Endothelial cell of umbilical vein (primary cell): ENCODE results near the gene UNC119B. TPM values are rescaled to one million over a fixed set of nuclear protein-coding genes. Genes with fewer than 3 reads are reported as not detected.

Experiments
- BruUV-seq: library from RNA; stranded (reverse); fragments of 400-500 nt; replicated peaks from 2 replicates; lab custom pipeline; 2021; lab: Mats Ljungman, UMichigan
- CTCF ChIA-PET: fragments of 300-600, 350-600 bp; sonication (Branson Sonifier 250); formaldehyde crosslinking; loops from one replicate; lab custom pipeline; 2021; ENCODE audit warnings: antibody characterized with exemption, inconsistent platforms; lab: Charles Lee
- POLR2A ChIA-PET: fragments of 300-600, 350-600 bp; sonication (Branson Sonifier 250); formaldehyde crosslinking; loops from one replicate; lab custom pipeline; 2021; ENCODE audit warnings: antibody characterized with exemption, inconsistent platforms; lab: Charles Lee
- DNase-seq: peaks from one replicate; pipeline ENCODE4 v3.0.0-alpha.2; 2011; ENCODE audit warnings: low read depth, low spot score
- FAIRE-seq: peaks from 2 replicates; lab custom pipeline; 2011; peaks lifted over from hg19 to GRCh38; lab: Jason Lieb, UNC
- H2AFZ ChIP-seq: 2 replicates; pipeline ENCODE4 v1.6.0; 2012; ENCODE audit warnings: low read depth, low read length, control low read depth, inconsistent platforms
- H3K27ac ChIP-seq: 2 replicates; pipeline ENCODE4 v1.5.1; 2011; ENCODE audit warnings: low read depth, mild to moderate bottlenecking, control low read depth, low read length, moderate library complexity; ENCODE audit not compliant: insufficient read depth
- H3K27me3 ChIP-seq, 2 experiments: 2 replicates each; pipeline versions ENCODE4 v1.6.0 to v1.6.1; 2011; ENCODE audit warnings: low read length in 2 of 2, mixed read lengths in 1 of 2; ENCODE audit not compliant: control insufficient read depth in 2 of 2, insufficient read depth in 2 of 2
- H3K36me3 ChIP-seq, 2 experiments: 2 replicates in 1 of 2; 3 replicates in 1 of 2; pipeline ENCODE4 v1.5.1; 2011; ENCODE audit warnings: low read length in 2 of 2, mild to moderate bottlenecking in 1 of 2, moderate library complexity in 1 of 2; ENCODE audit not compliant: control insufficient read depth in 2 of 2, insufficient read depth in 2 of 2; ENCODE audit errors: extremely low read depth in 1 of 2
- H3K4me1 ChIP-seq: 3 replicates; pipeline ENCODE4 v1.5.1; 2011; ENCODE audit warnings: mild to moderate bottlenecking, low read length; ENCODE audit not compliant: control insufficient read depth, insufficient read depth; ENCODE audit errors: extremely low read depth
- H3K4me2 ChIP-seq: 2 replicates; pipeline ENCODE4 v1.6.1; 2011; ENCODE audit warnings: low read length, control low read depth, mixed read lengths; ENCODE audit not compliant: insufficient read depth
- H3K4me3 ChIP-seq, 3 experiments: fragments of 200-600 bp in 1 of 3; sonication (generic), shearing (Covaris generic) in 1 of 3; replicated peaks in 1 of 3; 2 replicates each; pipeline ENCODE4 v1.5.1; 2011 to 2016; ENCODE audit warnings: control low read depth in 3 of 3, low read length in 3 of 3, mild to moderate bottlenecking in 2 of 3, inconsistent platforms in 1 of 3, low read depth in 1 of 3, moderate library complexity in 1 of 3; ENCODE audit not compliant: insufficient read depth in 1 of 3
- H3K79me2 ChIP-seq: 2 replicates; pipeline ENCODE4 v1.6.0; 2012; ENCODE audit warnings: low read length, inconsistent platforms; ENCODE audit not compliant: control insufficient read depth, insufficient read depth
- H3K9ac ChIP-seq: replicated peaks from 2 replicates; pipeline ENCODE3; 2011; ENCODE audit warnings: low read length, control low read depth; ENCODE audit not compliant: insufficient read depth; ENCODE audit errors: extremely low read depth
- H3K9me1 ChIP-seq: replicated peaks from 3 replicates; pipeline ENCODE4 v1.6.0; 2011; ENCODE audit warnings: mild to moderate bottlenecking, low read length; ENCODE audit not compliant: control insufficient read depth, insufficient read depth; ENCODE audit errors: extremely low read depth
- H3K9me3 ChIP-seq: replicated peaks from 2 replicates; pipeline ENCODE4 v1.5.1; 2012; ENCODE audit warnings: low read length, inconsistent platforms; ENCODE audit not compliant: control insufficient read depth, insufficient read depth
- H4K20me1 ChIP-seq: replicated peaks from 2 replicates; pipeline ENCODE3; 2011; ENCODE audit warnings: mild to moderate bottlenecking, low read length; ENCODE audit not compliant: control insufficient read depth, insufficient read depth; ENCODE audit errors: extremely low read depth
- EZH2 ChIP-seq: IDR thresholded peaks from 2 replicates; pipeline ENCODE4 v1.6.1; 2012; ENCODE audit warnings: borderline replicate concordance, low read depth, mild to moderate bottlenecking, moderate library complexity, low read length, inconsistent platforms; ENCODE audit not compliant: severe bottlenecking
- FOS ChIP-seq: IDR thresholded peaks from 2 replicates; pipeline ENCODE4 v1.6.1; 2011; ENCODE audit warnings: mild to moderate bottlenecking, low read length, moderate library complexity, borderline replicate concordance; ENCODE audit not compliant: insufficient read depth
- GATA2 ChIP-seq: IDR thresholded peaks from 2 replicates; pipeline ENCODE4 v1.7.0; 2011; ENCODE audit warnings: low read depth, mild to moderate bottlenecking, moderate library complexity, mixed read lengths, low read length; ENCODE audit not compliant: insufficient read length, insufficient read depth
- JUN ChIP-seq: IDR thresholded peaks from 2 replicates; pipeline ENCODE4 v1.6.1; 2011; ENCODE audit warnings: borderline replicate concordance, low read depth; ENCODE audit not compliant: insufficient read length, insufficient read depth
- MYC ChIP-seq: IDR thresholded peaks from one replicate; pipeline ENCODE4 v1.6.1; 2011; ENCODE audit warnings: mild to moderate bottlenecking, low read depth, low read length
- POLR2A ChIP-seq: IDR thresholded peaks from 2 replicates; pipeline ENCODE4 v1.6.1; 2012; ENCODE audit warnings: low read depth, mild to moderate bottlenecking, control low read depth, low read length
- POLR2AphosphoS5 ChIP-seq: IDR thresholded peaks from 2 replicates; pipeline ENCODE4 v1.6.1; 2012; ENCODE audit warnings: low read depth, mild to moderate bottlenecking, control low read depth, low read length, moderate library complexity; ENCODE audit not compliant: insufficient read depth
- dilution Hi-C: fragments of 300-500 bp; cut with MboI; formaldehyde crosslinking; loops from one replicate; pipeline ENCODE4 v1.15.0; 2019; ENCODE audit warnings: low sequenced_read_pairs; ENCODE audit not compliant: extremely low pct_ligation_motif_present
- intact Hi-C: fragments of 100-400 bp; cut with micrococcal nuclease; formaldehyde crosslinking; loops from one replicate; pipeline ENCODE4 v1.10.0; 2022
- polyA plus RNA-seq, 4 experiments: library from polyadenylated mRNA; depleted of rRNA in 3 of 4; stranded (reverse) in 3 of 4; unstranded in 1 of 4; fragments of >200 nt; gene quantifications; 2 replicates each; pipeline versions ENCODE4 v1.2.1 to v1.2.3, GENCODE V29; 2011 to 2012; ENCODE audit warnings: missing spikeins in 1 of 4
- total RNA-seq: library from RNA; stranded (reverse); gene quantifications from 2 replicates; pipeline ENCODE4 v1.2.3, GENCODE V29; 2021
- TF ChIP-seq, protein P1 (sequence below): IDR thresholded peaks from 2 replicates; pipeline ENCODE4 v1.6.1; 2011; ENCODE audit not compliant: insufficient read depth, insufficient read length
- TF ChIP-seq, protein P2 (sequence below), 2 donors: IDR thresholded peaks; 1 replicate in 1 of 2; 2 replicates in 1 of 2; pipeline ENCODE4 v1.5.1; 2011; ENCODE audit warnings: low read length in 2 of 2, mild to moderate bottlenecking in 2 of 2, moderate library complexity in 2 of 2, control low read depth in 1 of 2, inconsistent platforms in 1 of 2, low read depth in 1 of 2; ENCODE audit not compliant: insufficient read depth in 1 of 2; ENCODE audit errors: extremely low read depth in 1 of 2

The UNC119B gene
- total and polyA plus RNA-seq, 2 donors (not counting 3 experiments of a cell fraction or from before 2014, with no cell fraction given): 23.1 to 33.7 TPM

DNA sequence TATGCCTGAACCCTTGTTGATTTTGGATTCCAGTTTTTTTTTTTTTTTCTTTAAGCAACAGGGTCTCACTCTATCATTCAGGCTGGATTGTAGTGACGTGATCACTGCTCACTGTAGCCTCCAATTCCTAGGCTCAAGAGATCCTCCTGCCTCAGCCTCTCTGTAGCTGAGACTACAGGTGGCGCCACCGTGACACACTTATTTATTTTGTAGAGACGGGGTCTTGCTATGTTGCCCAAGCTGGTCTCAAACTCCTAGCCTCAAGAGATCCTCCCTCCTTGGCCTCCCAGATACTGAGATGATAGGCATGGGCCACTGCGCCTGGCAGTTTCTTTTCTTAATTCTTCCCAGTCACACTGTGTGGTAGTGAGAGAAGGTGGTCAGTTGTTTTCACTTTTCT is 40.5 kb downstream of the UNC119B start:
- DNase-seq: no peak
- Histone ChIP-seq H3K9ac (no peak overlapping the region), H3K27me3 (no peaks in the 10 kb centered on the region), H2AFZ (no peak overlapping the region), H3K9me3 (no peaks in the 10 kb centered on the region), H3K9me1 (no peaks in the 10 kb centered on the region), H3K36me3 (no peaks in the 10 kb centered on the region), H3K79me2 (no peaks in the 10 kb centered on the region), H3K4me1 (no peaks in the 10 kb centered on the region), H3K4me2 (no peak overlapping the region), H3K27ac (no peak overlapping the region), H3K4me3 (no peak overlapping the region), H4K20me1 (no peaks in the 10 kb centered on the region)
- intact Hi-C loops (no loop called here), dilution Hi-C loops (no loop called here)
- POLR2A ChIA-PET: no interaction called here
- no peak for FAIRE-seq
- BruUV-seq: no TSS peak
- CTCF ChIA-PET: interaction anchor here (0.7 to 2.6 kb wide), 4 partner anchors 15 to 221 kb away, joined by 3 to 16 read pairs (median 4); no protein-coding TSS in a partner anchor
- TF ChIP-seq MYC (no peak), POLR2A (no peak), JUN (no peak), POLR2AphosphoS5 (no peak), GATA2 (no peak), FOS (no peak), EZH2 (no peak)
- TF ChIP-seq, protein P1, sequence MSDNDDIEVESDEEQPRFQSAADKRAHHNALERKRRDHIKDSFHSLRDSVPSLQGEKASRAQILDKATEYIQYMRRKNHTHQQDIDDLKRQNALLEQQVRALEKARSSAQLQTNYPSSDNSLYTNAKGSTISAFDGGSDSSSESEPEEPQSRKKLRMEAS: no peak
- TF ChIP-seq, protein P2, sequence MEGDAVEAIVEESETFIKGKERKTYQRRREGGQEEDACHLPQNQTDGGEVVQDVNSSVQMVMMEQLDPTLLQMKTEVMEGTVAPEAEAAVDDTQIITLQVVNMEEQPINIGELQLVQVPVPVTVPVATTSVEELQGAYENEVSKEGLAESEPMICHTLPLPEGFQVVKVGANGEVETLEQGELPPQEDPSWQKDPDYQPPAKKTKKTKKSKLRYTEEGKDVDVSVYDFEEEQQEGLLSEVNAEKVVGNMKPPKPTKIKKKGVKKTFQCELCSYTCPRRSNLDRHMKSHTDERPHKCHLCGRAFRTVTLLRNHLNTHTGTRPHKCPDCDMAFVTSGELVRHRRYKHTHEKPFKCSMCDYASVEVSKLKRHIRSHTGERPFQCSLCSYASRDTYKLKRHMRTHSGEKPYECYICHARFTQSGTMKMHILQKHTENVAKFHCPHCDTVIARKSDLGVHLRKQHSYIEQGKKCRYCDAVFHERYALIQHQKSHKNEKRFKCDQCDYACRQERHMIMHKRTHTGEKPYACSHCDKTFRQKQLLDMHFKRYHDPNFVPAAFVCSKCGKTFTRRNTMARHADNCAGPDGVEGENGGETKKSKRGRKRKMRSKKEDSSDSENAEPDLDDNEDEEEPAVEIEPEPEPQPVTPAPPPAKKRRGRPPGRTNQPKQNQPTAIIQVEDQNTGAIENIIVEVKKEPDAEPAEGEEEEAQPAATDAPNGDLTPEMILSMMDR (IDR thresholded peaks at IDR 0.05; ENCODE audit: extremely low read depth in 1 of 2, insufficient read depth in 1 of 2, low read depth in 1 of 2, low read length in 2 of 2): no peak
